Upper lobe of right lung (tissue), 1 donor: Measurements from ENCODE around the gene KDELR3. TPM values are rescaled to one million over a fixed set of nuclear protein-coding genes. Genes with fewer than 3 reads are reported as not detected.
A peak's percentile ranks its signal among the peaks of the same experiment; 100 is the strongest.

Experiments used
- ATAC-seq: fragments of 200-7000 bp; cut with Tn5 transposase; one replicate; pipeline ENCODE4 v1.9.1; 2020; ENCODE audit warnings: mild to moderate bottlenecking, moderate library complexity
- DNase-seq: peaks from one replicate; pipeline ENCODE4 v3.0.0-alpha.2; 2020
- H3K27ac ChIP-seq: fragments of 200-600 bp; one replicate; pipeline ENCODE4 v1.8.0; 2022
- H3K27me3 ChIP-seq: fragments of 200-600 bp; one replicate; pipeline ENCODE4 v1.8.0; 2022; ENCODE audit warnings: mild to moderate bottlenecking
- H3K36me3 ChIP-seq: fragments of 200-600 bp; one replicate; pipeline ENCODE4 v1.8.0; 2022
- H3K4me1 ChIP-seq: fragments of 200-600 bp; one replicate; pipeline ENCODE4 v1.8.0; 2022
- H3K4me3 ChIP-seq: fragments of 200-600 bp; one replicate; pipeline ENCODE4 v1.8.0; 2022; ENCODE audit warnings: mild to moderate bottlenecking
- H3K9me3 ChIP-seq: fragments of 200-600 bp; one replicate; pipeline ENCODE4 v1.8.0; 2022
- intact Hi-C: fragments of 100-400 bp; cut with DNase I; formaldehyde crosslinking; loops from one replicate; pipeline ENCODE4 v1.11.0; 2022
- total RNA-seq: library from RNA; stranded (reverse); fragmentation: NEBNext Ultra II Directional; extraction: Animal tissue kit (Norgen Biotek cat#: 25700); gene quantifications from one replicate; pipeline ENCODE4 v1.2.1, GENCODE V29; 2021
- TF ChIP-seq, protein P1 (sequence below): fragments of 200-600 bp; IDR thresholded peaks from one replicate; pipeline ENCODE4 v1.8.0; 2022; ENCODE audit warnings: antibody characterized with exemption
- donor health status: DM: no; HTN: yes; CAD: no; lungs with severe emphysema.

KDELR3 gene
- total RNA-seq, 1 donor from 2014 or later: 5.9 TPM

DNA sequence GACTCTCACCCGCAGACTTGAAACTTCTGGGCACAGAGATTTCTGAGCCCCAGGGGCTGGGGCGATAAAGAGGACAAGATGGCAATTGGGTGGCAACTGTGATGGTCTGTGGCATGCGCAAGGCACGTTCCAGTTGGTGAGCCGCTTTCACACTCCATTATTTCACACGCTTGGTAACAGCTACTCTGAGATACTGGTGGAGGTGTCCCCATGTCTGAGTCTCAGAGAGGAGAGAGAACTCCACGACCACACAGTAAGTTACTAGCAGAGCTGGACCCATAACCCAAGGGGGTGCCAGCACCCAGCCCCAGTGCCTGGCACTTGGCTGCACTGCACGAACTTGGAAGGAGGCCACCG, 6.9 kb upstream of the KDELR3 start:
- TF ChIP-seq, protein P1, sequence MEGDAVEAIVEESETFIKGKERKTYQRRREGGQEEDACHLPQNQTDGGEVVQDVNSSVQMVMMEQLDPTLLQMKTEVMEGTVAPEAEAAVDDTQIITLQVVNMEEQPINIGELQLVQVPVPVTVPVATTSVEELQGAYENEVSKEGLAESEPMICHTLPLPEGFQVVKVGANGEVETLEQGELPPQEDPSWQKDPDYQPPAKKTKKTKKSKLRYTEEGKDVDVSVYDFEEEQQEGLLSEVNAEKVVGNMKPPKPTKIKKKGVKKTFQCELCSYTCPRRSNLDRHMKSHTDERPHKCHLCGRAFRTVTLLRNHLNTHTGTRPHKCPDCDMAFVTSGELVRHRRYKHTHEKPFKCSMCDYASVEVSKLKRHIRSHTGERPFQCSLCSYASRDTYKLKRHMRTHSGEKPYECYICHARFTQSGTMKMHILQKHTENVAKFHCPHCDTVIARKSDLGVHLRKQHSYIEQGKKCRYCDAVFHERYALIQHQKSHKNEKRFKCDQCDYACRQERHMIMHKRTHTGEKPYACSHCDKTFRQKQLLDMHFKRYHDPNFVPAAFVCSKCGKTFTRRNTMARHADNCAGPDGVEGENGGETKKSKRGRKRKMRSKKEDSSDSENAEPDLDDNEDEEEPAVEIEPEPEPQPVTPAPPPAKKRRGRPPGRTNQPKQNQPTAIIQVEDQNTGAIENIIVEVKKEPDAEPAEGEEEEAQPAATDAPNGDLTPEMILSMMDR: no peak
- Histone ChIP-seq H3K27ac (no peak overlapping the region), H3K27me3 (peaks cover 75% of the 10 kb centered on the region), H3K4me3 (no peak overlapping the region), H3K4me1 (peaks cover 6% of the 10 kb centered on the region), H3K36me3 (no peaks in the 10 kb centered on the region), H3K9me3 (no peaks in the 10 kb centered on the region)
- intact Hi-C loops: no loop called here
- DNase-seq: no peak
- peak; percentile 7 for ATAC-seq

- Histone ChIP-seq H3K27ac (no peak overlapping the region), H3K27me3 (peaks cover 69% of the 10 kb centered on the region), H3K4me1 (peaks cover 6% of the 10 kb centered on the region), H3K9me3 (no peaks in the 10 kb centered on the region), H3K36me3 (no peaks in the 10 kb centered on the region), H3K4me3 (peak overlapping the region; percentile 9)
- peak; percentile 89 for ATAC-seq
- intact Hi-C loops: no loop called here
- DNase-seq: peak; percentile 91
- TF ChIP-seq, protein P1: no peak
These were observed 6.3 kb upstream of the KDELR3 start for GRCh38 chr22:38461414-38462081.

- Histone ChIP-seq H3K27me3 (peaks cover 58% of the 10 kb centered on the region), H3K27ac (no peak overlapping the region), H3K4me3 (no peak overlapping the region), H3K36me3 (no peaks in the 10 kb centered on the region), H3K4me1 (peaks cover 8% of the 10 kb centered on the region), H3K9me3 (no peaks in the 10 kb centered on the region)
- intact Hi-C loops: no loop called here
- TF ChIP-seq, protein P1: no peak
- ATAC-seq: peak; percentile 4
- DNase-seq: peak; percentile 68
These were observed 4.7 kb upstream of the KDELR3 start for GRCh38 chr22:38462960-38463784.

GRCh38 chr22:38464992-38465672, 2.8 kb upstream of the KDELR3 start:
- H3K36me3 ChIP-seq: no peaks in the 10 kb centered on the region
- H3K27me3 ChIP-seq: peaks cover 46% of the 10 kb centered on the region
- TF ChIP-seq, protein P1: no peak
- H3K9me3 ChIP-seq: no peaks in the 10 kb centered on the region
- H3K4me1 ChIP-seq: peaks cover 12% of the 10 kb centered on the region
- DNase-seq (peak; percentile 52), ATAC-seq (no peak)
- H3K27ac ChIP-seq: no peak overlapping the region
- intact Hi-C loops: no loop called here
- H3K4me3 ChIP-seq: no peak overlapping the region

- DNase-seq: peak; percentile 41
- H3K27ac ChIP-seq: no peak overlapping the region
- H3K9me3 ChIP-seq: no peaks in the 10 kb centered on the region
- H3K4me1 ChIP-seq: peaks cover 12% of the 10 kb centered on the region
- TF ChIP-seq, protein P1: no peak
- H3K4me3 ChIP-seq: no peak overlapping the region
- H3K36me3 ChIP-seq: no peaks in the 10 kb centered on the region
- peaks cover 41% of the 10 kb centered on the region for H3K27me3 ChIP-seq
- ATAC-seq: no peak
- intact Hi-C loops: no loop called here
These were observed 2.0 kb upstream of the KDELR3 start for GRCh38 chr22:38465673-38466490.
